ENCODE measurements around the gene KLRB1. TPM values are rescaled to one million over a fixed set of nuclear protein-coding genes. Genes with fewer than 3 reads are reported as not detected.

KLRB1 gene
- total RNA-seq, 1 experiment from 2014 or later, result not detected

- TF ChIP-seq EZH2 (IDR thresholded peaks at IDR 0.05; ENCODE audit: low read length, unreplicated experiment) (no peak), EZH2phosphoT487 (IDR thresholded peaks at IDR 0.05; ENCODE audit: borderline replicate concordance, low read length) (no peak)
- TF ChIP-seq, protein P1, sequence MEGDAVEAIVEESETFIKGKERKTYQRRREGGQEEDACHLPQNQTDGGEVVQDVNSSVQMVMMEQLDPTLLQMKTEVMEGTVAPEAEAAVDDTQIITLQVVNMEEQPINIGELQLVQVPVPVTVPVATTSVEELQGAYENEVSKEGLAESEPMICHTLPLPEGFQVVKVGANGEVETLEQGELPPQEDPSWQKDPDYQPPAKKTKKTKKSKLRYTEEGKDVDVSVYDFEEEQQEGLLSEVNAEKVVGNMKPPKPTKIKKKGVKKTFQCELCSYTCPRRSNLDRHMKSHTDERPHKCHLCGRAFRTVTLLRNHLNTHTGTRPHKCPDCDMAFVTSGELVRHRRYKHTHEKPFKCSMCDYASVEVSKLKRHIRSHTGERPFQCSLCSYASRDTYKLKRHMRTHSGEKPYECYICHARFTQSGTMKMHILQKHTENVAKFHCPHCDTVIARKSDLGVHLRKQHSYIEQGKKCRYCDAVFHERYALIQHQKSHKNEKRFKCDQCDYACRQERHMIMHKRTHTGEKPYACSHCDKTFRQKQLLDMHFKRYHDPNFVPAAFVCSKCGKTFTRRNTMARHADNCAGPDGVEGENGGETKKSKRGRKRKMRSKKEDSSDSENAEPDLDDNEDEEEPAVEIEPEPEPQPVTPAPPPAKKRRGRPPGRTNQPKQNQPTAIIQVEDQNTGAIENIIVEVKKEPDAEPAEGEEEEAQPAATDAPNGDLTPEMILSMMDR (conservative IDR thresholded peaks at IDR 0.05; ENCODE audit: low read depth, low read length), result no peak
- ATAC-seq (no peak), DNase-seq (no peak)
- H3K27me3 ChIP-seq (ENCODE audit: low read length), result no peaks in the 10 kb centered on the region
- BruUV-seq (replicated peaks), result no TSS peak
- H3K4me3 ChIP-seq (ENCODE audit: low read length), result no peak overlapping the region
- CTCF ChIA-PET, result no interaction called here
- no peak overlapping the region for H3K4me2 ChIP-seq (ENCODE audit: low read length)
- H3K36me3 ChIP-seq (ENCODE audit: low read depth, low read length), result no peaks in the 10 kb centered on the region
- H3K79me2 ChIP-seq (ENCODE audit: low read length), result no peaks in the 10 kb centered on the region
- no peaks in the 10 kb centered on the region for H3F3A ChIP-seq (ENCODE audit: low read length, unreplicated experiment)
- H4K20me1 ChIP-seq (ENCODE audit: low read length), result no peaks in the 10 kb centered on the region
- no peak overlapping the region for H3K9ac ChIP-seq (ENCODE audit: low read length)
- H2AFZ ChIP-seq (ENCODE audit: low read length), result no peak overlapping the region
- H3K9me3 ChIP-seq (ENCODE audit: low read length), result no peaks in the 10 kb centered on the region
- POLR2A ChIA-PET (ENCODE audit: unreplicated experiment), result no interaction called here
- H3K9me2 ChIP-seq (replicated peaks; ENCODE audit: low read length), result no peaks in the 10 kb centered on the region
- intact Hi-C loops (cut with micrococcal nuclease), result no loop called here
- H3K27ac ChIP-seq (ENCODE audit: low read length), result no peak overlapping the region
- peaks cover 6% of the 10 kb centered on the region; the same call in 1 of the 2 replicates for H3K4me1 ChIP-seq (ENCODE audit: insufficient read depth, low read length)
Measured at GRCh38 chr12:9640024-9640423, 32.3 kb upstream of the KLRB1 start.

DNA sequence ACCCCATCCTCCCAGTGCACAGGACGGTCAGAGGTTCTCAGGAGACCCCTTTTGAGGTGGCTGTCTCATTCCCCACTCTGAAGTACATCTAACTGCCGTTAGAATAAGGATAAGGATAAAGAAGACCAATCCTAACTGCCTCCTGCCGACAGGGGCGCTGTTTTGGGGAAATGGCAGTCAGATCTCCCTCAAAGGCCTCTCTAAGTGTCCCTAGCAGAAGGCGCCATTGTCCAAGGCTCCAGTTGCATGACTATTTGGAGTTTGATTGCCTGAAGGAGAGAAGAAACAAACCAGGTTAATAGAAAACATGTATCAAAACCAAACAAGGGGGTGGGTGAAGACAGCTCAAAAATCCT is 29.1 kb upstream of the KLRB1 start:
- ATAC-seq, result no peak

More for the DNA sequence above, 29.1 kb upstream of the KLRB1 start:
- no peak for DNase-seq
- Histone ChIP-seq H3K79me2 (ENCODE audit: low read length) (no peaks in the 10 kb centered on the region), H3K27me3 (ENCODE audit: low read length) (no peaks in the 10 kb centered on the region), H3K9me3 (ENCODE audit: low read length) (no peaks in the 10 kb centered on the region), H3K4me3 (ENCODE audit: low read length) (no peak overlapping the region), H3K9ac (ENCODE audit: low read length) (no peak overlapping the region), H3F3A (ENCODE audit: low read length, unreplicated experiment) (no peaks in the 10 kb centered on the region), H4K20me1 (ENCODE audit: low read length) (no peaks in the 10 kb centered on the region), H3K4me2 (ENCODE audit: low read length) (no peak overlapping the region), H3K9me2 (replicated peaks; ENCODE audit: low read length) (no peaks in the 10 kb centered on the region), H3K27ac (ENCODE audit: low read length) (no peak overlapping the region), H3K4me1 (ENCODE audit: insufficient read depth, low read length) (peaks cover 8% of the 10 kb centered on the region; the same call in 1 of the 2 replicates), H3K36me3 (ENCODE audit: low read depth, low read length) (no peaks in the 10 kb centered on the region), H2AFZ (ENCODE audit: low read length) (no peak overlapping the region)
- CTCF ChIA-PET, result no interaction called here
- intact Hi-C loops (cut with micrococcal nuclease), result no loop called here
- no TSS peak for BruUV-seq (replicated peaks)
- TF ChIP-seq EZH2phosphoT487 (IDR thresholded peaks at IDR 0.05; ENCODE audit: borderline replicate concordance, low read length) (no peak), EZH2 (IDR thresholded peaks at IDR 0.05; ENCODE audit: low read length, unreplicated experiment) (no peak)
- TF ChIP-seq, protein P1 (conservative IDR thresholded peaks at IDR 0.05; ENCODE audit: low read depth, low read length), result 0 out of 2 replicates have a peak, but pooled peaks have one; percentile 11
- POLR2A ChIA-PET (ENCODE audit: unreplicated experiment), result interaction anchor here (0.7 kb wide), 1 partner anchor 10 kb away, joined by 3 read pairs; no protein-coding TSS in a partner anchor

Data from PC-3 (cell line).